A673 (cell line): ENCODE results near the gene TREML2. TPM values are rescaled to one million over a fixed set of nuclear protein-coding genes. Genes with fewer than 3 reads are reported as not detected.

Experiments used
- BruUV-seq: library from RNA; stranded (reverse); fragments of 400-500 nt; replicated peaks from 2 replicates; lab custom pipeline; 2021; lab: Mats Ljungman, UMichigan
- CTCF ChIA-PET: fragments of 300-600 bp; sonication (Branson Sonifier 250); formaldehyde crosslinking; loops from one replicate; lab custom pipeline; 2022; ENCODE audit warnings: antibody characterized with exemption; lab: Charles Lee
- POLR2A ChIA-PET: fragments of 300-600 bp; sonication (Branson Sonifier 250); formaldehyde crosslinking; loops from one replicate; lab custom pipeline; 2022; ENCODE audit warnings: antibody characterized with exemption; ENCODE audit not compliant: low non-redundant PET; lab: Charles Lee
- DNase-seq: peaks from one replicate; pipeline ENCODE4 v3.0.0-alpha.2; 2015; ENCODE audit warnings: low spot score
- H3K27ac ChIP-seq: fragments of 200-600 bp; sonication (generic); 2 replicates; pipeline ENCODE4 v1.5.1; 2016; ENCODE audit warnings: mixed run types, low read depth, mild to moderate bottlenecking, mixed read lengths, antibody characterized with exemption, low read length; ENCODE audit not compliant: poor library complexity, severe bottlenecking
- H3K27me3 ChIP-seq: fragments of 200-600 bp; sonication (generic); replicated peaks from 2 replicates; pipeline ENCODE4 v1.6.1; 2017; ENCODE audit warnings: mixed run types, low read depth, mild to moderate bottlenecking, mixed read lengths, antibody characterized with exemption, low read length; ENCODE audit not compliant: insufficient read depth, poor library complexity
- H3K36me3 ChIP-seq: fragments of 200-600 bp; sonication (generic); 2 replicates; pipeline ENCODE4 v1.6.1; 2016; ENCODE audit warnings: mixed run types, mild to moderate bottlenecking, mixed read lengths, antibody characterized with exemption, low read length; ENCODE audit not compliant: insufficient read depth, poor library complexity, severe bottlenecking
- H3K4me1 ChIP-seq: fragments of 200-600 bp; sonication (generic); 2 replicates; pipeline ENCODE4 v1.6.1; 2017; ENCODE audit warnings: mixed run types, mild to moderate bottlenecking, mixed read lengths, antibody characterized with exemption, low read length; ENCODE audit not compliant: insufficient read depth, poor library complexity, severe bottlenecking
- H3K4me3 ChIP-seq: fragments of 200-600 bp; sonication (generic); 2 replicates; pipeline ENCODE4 v1.5.1; 2016; ENCODE audit warnings: low read depth, mixed run types, mild to moderate bottlenecking, mixed read lengths, low read length; ENCODE audit not compliant: poor library complexity, severe bottlenecking
- H3K9me3 ChIP-seq: fragments of 200-600 bp; sonication (generic); 2 replicates; pipeline ENCODE4 v1.6.1; 2016; ENCODE audit warnings: mixed run types, low read depth, mild to moderate bottlenecking, mixed read lengths, antibody characterized with exemption, low read length; ENCODE audit not compliant: poor library complexity, severe bottlenecking
- CTCF ChIP-seq: fragments of 300-800, 200-600 bp; sonication (generic); conservative IDR thresholded peaks from 2 replicates; pipeline ENCODE4 v1.5.1; 2017; ENCODE audit warnings: low read depth, mild to moderate bottlenecking, antibody characterized with exemption, low read length, moderate library complexity, mixed read lengths
- EZH2 ChIP-seq: fragments of 200-600 bp; sonication (generic); IDR thresholded peaks from 2 replicates; pipeline ENCODE4 v1.6.1; 2017; ENCODE audit warnings: borderline replicate concordance, low read depth, mild to moderate bottlenecking, mixed read lengths, antibody characterized with exemption, low read length; ENCODE audit not compliant: poor library complexity, severe bottlenecking
- intact Hi-C: fragments of 100-400 bp; cut with micrococcal nuclease; formaldehyde crosslinking; loops from one replicate; pipeline ENCODE4 v1.10.0; 2022; ENCODE audit not compliant: unreplicated experiment
- total RNA-seq: library from RNA; stranded (reverse); gene quantifications from 2 replicates; pipeline ENCODE4 v1.2.3, GENCODE V29; 2021

TREML2 gene
- total RNA-seq, 1 experiment from 2014 or later: not detected

DNA sequence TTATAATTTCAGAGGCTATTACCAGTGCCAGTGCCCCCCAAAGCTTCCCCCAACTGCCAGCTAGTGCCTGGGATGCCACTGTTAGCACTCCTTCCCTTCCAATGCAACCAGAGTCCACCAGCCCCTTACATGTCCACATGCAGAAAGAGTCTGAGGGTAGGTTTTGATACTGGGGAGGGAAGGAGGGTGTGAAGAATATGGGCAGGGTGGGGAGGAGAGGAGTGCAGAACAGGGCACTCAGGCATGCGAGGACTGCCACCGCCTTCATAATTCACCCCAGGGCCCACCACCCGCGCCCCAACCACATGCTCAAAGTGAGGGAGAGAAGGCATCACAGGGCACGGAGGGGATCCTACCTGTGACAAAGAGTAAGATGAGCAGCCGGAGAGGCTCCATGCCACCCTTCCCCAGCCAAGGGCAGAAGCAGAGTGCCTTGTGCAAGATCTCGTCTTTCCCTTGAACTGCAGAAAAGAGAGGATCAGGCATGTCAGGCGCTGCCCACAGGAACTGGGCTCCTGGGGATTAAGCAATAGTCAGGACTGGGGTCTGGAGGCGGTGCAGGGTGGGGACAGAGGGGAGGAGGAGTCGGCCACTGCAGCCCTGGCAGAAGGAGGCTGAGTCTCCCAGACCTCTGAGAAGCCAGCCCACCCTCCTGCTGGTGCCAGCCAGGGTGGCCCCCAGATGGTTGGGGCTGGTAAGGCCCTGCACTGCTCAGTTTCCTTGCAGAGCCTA lies 38.1 kb downstream of the TREML2 start, which contains the start of gene TREM2:
Gene TREM2 (minus strand): TSS at position 430 of the 732 bp plus-strand sequence. CDS start 34 bp downstream, at position 396.
- no peak within 1 kb of the TSS for H3K4me3 ChIP-seq
- no peak within 1 kb of the TSS for H3K27ac ChIP-seq
- DNase-seq: no peak
- ChIA-PET CTCF (no interaction called here), POLR2A (interaction anchor here (0.5 kb wide), 1 partner anchor 29 kb away, joined by 5 read pairs; no protein-coding TSS in a partner anchor)
- no peaks in the 10 kb centered on the region for H3K36me3 ChIP-seq
- no peaks in the 10 kb centered on the region for H3K9me3 ChIP-seq
- intact Hi-C loops: no loop called here
- H3K4me1 ChIP-seq: no peaks in the 10 kb centered on the region
- TF ChIP-seq EZH2 (no peak), CTCF (no peak)
- no peaks in the 10 kb centered on the region for H3K27me3 ChIP-seq
- BruUV-seq: no TSS peak

DNA sequence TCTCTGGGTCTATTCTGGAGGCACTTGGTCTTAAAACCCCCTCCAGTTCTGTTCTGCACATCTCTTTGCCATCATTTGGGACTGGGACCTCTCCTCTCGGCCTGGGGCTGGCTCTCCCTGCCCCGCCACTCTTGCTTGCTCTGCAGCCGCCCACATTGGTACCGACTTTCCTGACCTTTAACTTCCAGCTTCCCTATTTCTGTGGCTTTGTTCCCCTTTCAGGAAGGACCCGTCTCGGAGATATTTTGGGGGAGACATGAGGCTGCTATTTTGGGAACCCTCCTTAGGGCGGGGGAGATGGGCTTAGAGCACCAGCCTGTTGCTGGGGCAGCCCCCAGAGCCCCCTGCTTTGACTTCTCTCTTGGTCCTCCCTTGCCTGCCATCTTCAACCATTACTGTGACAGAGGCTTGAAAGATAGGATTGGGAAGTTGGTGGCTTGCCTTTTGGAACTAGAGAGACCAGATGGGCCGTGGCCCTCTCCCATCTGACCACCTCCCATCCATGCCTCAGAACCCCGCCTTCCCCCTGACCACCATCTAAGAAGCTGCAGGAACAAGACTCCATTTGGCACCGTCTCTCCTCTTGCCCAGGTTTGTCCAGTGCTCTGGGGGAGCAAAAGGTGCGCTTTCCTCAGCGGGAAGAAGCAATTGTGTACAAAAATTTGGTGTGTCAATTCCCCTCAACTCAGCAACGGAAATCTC lies 38.9 kb downstream of the TREML2 start:
- Histone ChIP-seq H3K27ac (no peak overlapping the region), H3K4me3 (no peak overlapping the region), H3K27me3 (no peaks in the 10 kb centered on the region), H3K4me1 (no peaks in the 10 kb centered on the region), H3K36me3 (no peaks in the 10 kb centered on the region), H3K9me3 (no peaks in the 10 kb centered on the region)
- no TSS peak for BruUV-seq
- TF ChIP-seq CTCF (no peak), EZH2 (no peak)
- ChIA-PET POLR2A (no interaction called here), CTCF (no interaction called here)
- no peak for DNase-seq
- intact Hi-C loops: no loop called here

- intact Hi-C loops: no loop called here
- H3K36me3 ChIP-seq: no peaks in the 10 kb centered on the region
- POLR2A ChIA-PET: no interaction called here
- H3K4me1 ChIP-seq: no peaks in the 10 kb centered on the region
- no peaks in the 10 kb centered on the region for H3K27me3 ChIP-seq
- DNase-seq: no peak
- no peak overlapping the region for H3K27ac ChIP-seq
- no peaks in the 10 kb centered on the region for H3K9me3 ChIP-seq
- CTCF ChIA-PET: no interaction called here
- BruUV-seq: no TSS peak
- TF ChIP-seq CTCF (no peak), EZH2 (no peak)
- H3K4me3 ChIP-seq: no peak overlapping the region
Observed at GRCh38 chr6:41161380-41161779, 39.6 kb downstream of the TREML2 start.
